ENCODE data around the gene CIAO1. TPM values are rescaled to one million over a fixed set of nuclear protein-coding genes. Genes with fewer than 3 reads are reported as not detected.

Gene CIAO1
- total and polyA plus RNA-seq, 2 of the 13 experiments (the other 11 are each of a cell fraction or from before 2014, with no cell fraction given): 99.3 to 120 TPM

DNA sequence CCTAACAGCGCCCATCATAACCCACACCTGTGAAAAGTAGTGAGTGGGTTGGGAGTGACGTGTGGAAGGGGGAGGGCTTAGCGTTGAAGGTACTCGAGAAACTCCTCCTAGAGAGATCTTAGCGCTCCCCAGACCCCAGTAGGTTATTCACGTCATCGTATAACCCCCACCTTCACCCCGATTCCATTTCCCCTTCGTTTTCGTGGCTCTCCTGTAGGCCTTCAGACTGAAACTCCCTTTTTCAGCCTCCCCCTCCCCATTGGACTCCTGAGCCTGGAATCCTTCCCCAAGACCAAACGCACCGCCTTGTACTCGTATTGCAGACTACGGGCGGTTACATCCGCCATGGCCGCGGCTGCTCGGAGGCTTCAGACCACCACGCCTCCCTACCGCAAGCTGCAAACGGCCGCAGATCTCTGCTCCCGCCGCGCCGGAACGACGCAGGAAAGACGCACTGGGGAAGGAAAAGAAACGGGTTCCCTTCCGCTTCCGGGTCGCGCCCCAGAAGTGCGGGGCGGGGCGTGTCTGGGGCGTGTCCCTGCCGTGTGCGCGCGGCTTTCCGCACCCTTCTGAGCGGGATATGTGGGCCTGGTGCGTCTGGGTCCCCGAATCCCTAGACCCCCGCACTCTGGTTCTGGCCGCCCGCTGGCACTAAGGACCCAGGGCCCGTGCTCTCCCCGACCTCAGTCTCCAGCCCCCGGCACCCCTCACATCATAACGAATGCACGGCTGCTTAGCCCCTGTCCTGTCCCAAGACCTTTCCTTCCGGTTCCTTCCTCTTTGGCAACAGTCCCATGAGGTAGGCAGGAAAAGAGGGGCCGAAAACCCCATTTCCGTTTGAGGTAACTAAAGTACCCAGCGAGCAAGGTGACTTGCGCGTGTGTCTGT, 39.3 kb downstream of the CIAO1 start, which contains the start of gene SNRNP200 (continued):
- TF ChIP-seq, protein P1, sequence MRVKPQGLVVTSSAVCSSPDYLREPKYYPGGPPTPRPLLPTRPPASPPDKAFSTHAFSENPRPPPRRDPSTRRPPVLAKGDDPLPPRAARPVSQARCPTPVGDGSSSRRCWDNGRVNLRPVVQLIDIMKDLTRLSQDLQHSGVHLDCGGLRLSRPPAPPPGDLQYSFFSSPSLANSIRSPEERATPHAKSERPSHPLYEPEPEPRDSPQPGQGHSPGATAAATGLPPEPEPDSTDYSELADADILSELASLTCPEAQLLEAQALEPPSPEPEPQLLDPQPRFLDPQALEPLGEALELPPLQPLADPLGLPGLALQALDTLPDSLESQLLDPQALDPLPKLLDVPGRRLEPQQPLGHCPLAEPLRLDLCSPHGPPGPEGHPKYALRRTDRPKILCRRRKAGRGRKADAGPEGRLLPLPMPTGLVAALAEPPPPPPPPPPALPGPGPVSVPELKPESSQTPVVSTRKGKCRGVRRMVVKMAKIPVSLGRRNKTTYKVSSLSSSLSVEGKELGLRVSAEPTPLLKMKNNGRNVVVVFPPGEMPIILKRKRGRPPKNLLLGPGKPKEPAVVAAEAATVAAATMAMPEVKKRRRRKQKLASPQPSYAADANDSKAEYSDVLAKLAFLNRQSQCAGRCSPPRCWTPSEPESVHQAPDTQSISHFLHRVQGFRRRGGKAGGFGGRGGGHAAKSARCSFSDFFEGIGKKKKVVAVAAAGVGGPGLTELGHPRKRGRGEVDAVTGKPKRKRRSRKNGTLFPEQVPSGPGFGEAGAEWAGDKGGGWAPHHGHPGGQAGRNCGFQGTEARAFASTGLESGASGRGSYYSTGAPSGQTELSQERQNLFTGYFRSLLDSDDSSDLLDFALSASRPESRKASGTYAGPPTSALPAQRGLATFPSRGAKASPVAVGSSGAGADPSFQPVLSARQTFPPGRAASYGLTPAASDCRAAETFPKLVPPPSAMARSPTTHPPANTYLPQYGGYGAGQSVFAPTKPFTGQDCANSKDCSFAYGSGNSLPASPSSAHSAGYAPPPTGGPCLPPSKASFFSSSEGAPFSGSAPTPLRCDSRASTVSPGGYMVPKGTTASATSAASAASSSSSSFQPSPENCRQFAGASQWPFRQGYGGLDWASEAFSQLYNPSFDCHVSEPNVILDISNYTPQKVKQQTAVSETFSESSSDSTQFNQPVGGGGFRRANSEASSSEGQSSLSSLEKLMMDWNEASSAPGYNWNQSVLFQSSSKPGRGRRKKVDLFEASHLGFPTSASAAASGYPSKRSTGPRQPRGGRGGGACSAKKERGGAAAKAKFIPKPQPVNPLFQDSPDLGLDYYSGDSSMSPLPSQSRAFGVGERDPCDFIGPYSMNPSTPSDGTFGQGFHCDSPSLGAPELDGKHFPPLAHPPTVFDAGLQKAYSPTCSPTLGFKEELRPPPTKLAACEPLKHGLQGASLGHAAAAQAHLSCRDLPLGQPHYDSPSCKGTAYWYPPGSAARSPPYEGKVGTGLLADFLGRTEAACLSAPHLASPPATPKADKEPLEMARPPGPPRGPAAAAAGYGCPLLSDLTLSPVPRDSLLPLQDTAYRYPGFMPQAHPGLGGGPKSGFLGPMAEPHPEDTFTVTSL (CRISPR knock-in tag; IDR thresholded peaks at IDR 0.05; ENCODE audit: borderline replicate concordance): peak; percentile 30; the same call in 1 of the 2 replicates
- TF ChIP-seq EZH2 (conservative IDR thresholded peaks at IDR 0.05; ENCODE audit: low read depth, low read length): no peak
- TF ChIP-seq, protein P2, sequence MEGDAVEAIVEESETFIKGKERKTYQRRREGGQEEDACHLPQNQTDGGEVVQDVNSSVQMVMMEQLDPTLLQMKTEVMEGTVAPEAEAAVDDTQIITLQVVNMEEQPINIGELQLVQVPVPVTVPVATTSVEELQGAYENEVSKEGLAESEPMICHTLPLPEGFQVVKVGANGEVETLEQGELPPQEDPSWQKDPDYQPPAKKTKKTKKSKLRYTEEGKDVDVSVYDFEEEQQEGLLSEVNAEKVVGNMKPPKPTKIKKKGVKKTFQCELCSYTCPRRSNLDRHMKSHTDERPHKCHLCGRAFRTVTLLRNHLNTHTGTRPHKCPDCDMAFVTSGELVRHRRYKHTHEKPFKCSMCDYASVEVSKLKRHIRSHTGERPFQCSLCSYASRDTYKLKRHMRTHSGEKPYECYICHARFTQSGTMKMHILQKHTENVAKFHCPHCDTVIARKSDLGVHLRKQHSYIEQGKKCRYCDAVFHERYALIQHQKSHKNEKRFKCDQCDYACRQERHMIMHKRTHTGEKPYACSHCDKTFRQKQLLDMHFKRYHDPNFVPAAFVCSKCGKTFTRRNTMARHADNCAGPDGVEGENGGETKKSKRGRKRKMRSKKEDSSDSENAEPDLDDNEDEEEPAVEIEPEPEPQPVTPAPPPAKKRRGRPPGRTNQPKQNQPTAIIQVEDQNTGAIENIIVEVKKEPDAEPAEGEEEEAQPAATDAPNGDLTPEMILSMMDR (CRISPR knock-in tag; IDR thresholded peaks at IDR 0.05): peak; percentile 31
- peak; percentile 66; the same call in 1 of the 2 replicates for TF ChIP-seq ZBTB21 (CRISPR knock-in tag; IDR thresholded peaks at IDR 0.05)
- TF ChIP-seq, protein P3, sequence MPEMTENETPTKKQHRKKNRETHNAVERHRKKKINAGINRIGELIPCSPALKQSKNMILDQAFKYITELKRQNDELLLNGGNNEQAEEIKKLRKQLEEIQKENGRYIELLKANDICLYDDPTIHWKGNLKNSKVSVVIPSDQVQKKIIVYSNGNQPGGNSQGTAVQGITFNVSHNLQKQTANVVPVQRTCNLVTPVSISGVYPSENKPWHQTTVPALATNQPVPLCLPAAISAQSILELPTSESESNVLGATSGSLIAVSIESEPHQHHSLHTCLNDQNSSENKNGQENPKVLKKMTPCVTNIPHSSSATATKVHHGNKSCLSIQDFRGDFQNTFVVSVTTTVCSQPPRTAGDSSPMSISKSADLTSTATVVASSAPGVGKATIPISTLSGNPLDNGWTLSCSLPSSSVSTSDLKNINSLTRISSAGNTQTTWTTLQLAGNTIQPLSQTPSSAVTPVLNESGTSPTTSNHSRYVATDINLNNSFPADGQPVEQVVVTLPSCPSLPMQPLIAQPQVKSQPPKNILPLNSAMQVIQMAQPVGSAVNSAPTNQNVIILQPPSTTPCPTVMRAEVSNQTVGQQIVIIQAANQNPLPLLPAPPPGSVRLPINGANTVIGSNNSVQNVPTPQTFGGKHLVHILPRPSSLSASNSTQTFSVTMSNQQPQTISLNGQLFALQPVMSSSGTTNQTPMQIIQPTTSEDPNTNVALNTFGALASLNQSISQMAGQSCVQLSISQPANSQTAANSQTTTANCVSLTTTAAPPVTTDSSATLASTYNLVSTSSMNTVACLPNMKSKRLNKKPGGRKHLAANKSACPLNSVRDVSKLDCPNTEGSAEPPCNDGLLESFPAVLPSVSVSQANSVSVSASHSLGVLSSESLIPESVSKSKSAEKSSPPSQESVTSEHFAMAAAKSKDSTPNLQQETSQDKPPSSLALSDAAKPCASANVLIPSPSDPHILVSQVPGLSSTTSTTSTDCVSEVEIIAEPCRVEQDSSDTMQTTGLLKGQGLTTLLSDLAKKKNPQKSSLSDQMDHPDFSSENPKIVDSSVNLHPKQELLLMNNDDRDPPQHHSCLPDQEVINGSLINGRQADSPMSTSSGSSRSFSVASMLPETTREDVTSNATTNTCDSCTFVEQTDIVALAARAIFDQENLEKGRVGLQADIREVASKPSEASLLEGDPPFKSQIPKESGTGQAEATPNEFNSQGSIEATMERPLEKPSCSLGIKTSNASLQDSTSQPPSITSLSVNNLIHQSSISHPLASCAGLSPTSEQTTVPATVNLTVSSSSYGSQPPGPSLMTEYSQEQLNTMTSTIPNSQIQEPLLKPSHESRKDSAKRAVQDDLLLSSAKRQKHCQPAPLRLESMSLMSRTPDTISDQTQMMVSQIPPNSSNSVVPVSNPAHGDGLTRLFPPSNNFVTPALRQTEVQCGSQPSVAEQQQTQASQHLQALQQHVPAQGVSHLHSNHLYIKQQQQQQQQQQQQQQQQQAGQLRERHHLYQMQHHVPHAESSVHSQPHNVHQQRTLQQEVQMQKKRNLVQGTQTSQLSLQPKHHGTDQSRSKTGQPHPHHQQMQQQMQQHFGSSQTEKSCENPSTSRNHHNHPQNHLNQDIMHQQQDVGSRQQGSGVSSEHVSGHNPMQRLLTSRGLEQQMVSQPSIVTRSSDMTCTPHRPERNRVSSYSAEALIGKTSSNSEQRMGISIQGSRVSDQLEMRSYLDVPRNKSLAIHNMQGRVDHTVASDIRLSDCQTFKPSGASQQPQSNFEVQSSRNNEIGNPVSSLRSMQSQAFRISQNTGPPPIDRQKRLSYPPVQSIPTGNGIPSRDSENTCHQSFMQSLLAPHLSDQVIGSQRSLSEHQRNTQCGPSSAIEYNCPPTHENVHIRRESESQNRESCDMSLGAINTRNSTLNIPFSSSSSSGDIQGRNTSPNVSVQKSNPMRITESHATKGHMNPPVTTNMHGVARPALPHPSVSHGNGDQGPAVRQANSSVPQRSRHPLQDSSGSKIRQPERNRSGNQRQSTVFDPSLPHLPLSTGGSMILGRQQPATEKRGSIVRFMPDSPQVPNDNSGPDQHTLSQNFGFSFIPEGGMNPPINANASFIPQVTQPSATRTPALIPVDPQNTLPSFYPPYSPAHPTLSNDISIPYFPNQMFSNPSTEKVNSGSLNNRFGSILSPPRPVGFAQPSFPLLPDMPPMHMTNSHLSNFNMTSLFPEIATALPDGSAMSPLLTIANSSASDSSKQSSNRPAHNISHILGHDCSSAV (CRISPR knock-in tag; IDR thresholded peaks at IDR 0.05; ENCODE audit: borderline replicate concordance): 0 out of 2 replicates have a peak, but pooled peaks have one; percentile 82
- TF ChIP-seq TCF12 (IDR thresholded peaks at IDR 0.05): no peak
- TF ChIP-seq TCF12 (CRISPR knock-in tag; IDR thresholded peaks at IDR 0.05): no peak
- TF ChIP-seq, protein P4, sequence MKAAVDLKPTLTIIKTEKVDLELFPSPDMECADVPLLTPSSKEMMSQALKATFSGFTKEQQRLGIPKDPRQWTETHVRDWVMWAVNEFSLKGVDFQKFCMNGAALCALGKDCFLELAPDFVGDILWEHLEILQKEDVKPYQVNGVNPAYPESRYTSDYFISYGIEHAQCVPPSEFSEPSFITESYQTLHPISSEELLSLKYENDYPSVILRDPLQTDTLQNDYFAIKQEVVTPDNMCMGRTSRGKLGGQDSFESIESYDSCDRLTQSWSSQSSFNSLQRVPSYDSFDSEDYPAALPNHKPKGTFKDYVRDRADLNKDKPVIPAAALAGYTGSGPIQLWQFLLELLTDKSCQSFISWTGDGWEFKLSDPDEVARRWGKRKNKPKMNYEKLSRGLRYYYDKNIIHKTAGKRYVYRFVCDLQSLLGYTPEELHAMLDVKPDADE (CRISPR knock-in tag; IDR thresholded peaks at IDR 0.05): peak; percentile 90; the same call in 1 of the 2 replicates

All from HepG2 (cell line).